HepG2 (cell line): ENCODE results near the gene AP3B1. TPM values are rescaled to one million over a fixed set of nuclear protein-coding genes. Genes with fewer than 3 reads are reported as not detected.

ENCODE experiments used
- DMTF1 ChIP-seq: sonication (generic); formaldehyde crosslinking; IDR thresholded peaks from 2 replicates; pipeline ENCODE4 v1.4.0; 2020; ENCODE audit warnings: mild to moderate bottlenecking, missing genetic modification reagents
- HNRNPH1 ChIP-seq: fragments of 200-400 bp; formaldehyde crosslinking; optimal IDR thresholded peaks from 2 replicates; pipeline ENCODE3; 2017; ENCODE audit warnings: mild to moderate bottlenecking, low read depth, low read length
- HOXA5 ChIP-seq: sonication (generic); formaldehyde crosslinking; IDR thresholded peaks from 2 replicates; pipeline ENCODE4 v1.4.0; 2020; ENCODE audit warnings: missing genetic modification reagents
- MED8 ChIP-seq: sonication (generic); formaldehyde crosslinking; IDR thresholded peaks from 2 replicates; pipeline ENCODE4 v1.8.1; 2023; ENCODE audit warnings: mild to moderate bottlenecking, missing genetic modification reagents; ENCODE audit not compliant: insufficient replicate concordance
- NPAS2 ChIP-seq: sonication (generic); formaldehyde crosslinking; IDR thresholded peaks from 2 replicates; pipeline ENCODE4 v1.8.0; 2022; ENCODE audit warnings: mild to moderate bottlenecking, missing genetic modification reagents, borderline replicate concordance
- RAD21 ChIP-seq: fragments of 450-650 bp; formaldehyde crosslinking; IDR thresholded peaks from 2 replicates; pipeline ENCODE4 v1.5.0; 2020; ENCODE audit warnings: mild to moderate bottlenecking
- SMAD1 ChIP-seq: sonication (generic); formaldehyde crosslinking; IDR thresholded peaks from 2 replicates; pipeline ENCODE4 v1.4.0; 2020; ENCODE audit warnings: missing genetic modification reagents, low read depth, mild to moderate bottlenecking, borderline replicate concordance
- YEATS2 ChIP-seq: sonication (generic); formaldehyde crosslinking; IDR thresholded peaks from 2 replicates; pipeline ENCODE4 v1.4.0; 2020; ENCODE audit warnings: missing genetic modification reagents, borderline replicate concordance
- ZNF136 ChIP-seq: sonication (generic); formaldehyde crosslinking; IDR thresholded peaks from 2 replicates; pipeline ENCODE4 v1.8.1; 2022; ENCODE audit warnings: low read depth, mild to moderate bottlenecking, moderate library complexity, missing genetic modification reagents
- ZNF615 ChIP-seq: sonication (generic); formaldehyde crosslinking; IDR thresholded peaks from 2 replicates; pipeline ENCODE4 v1.5.0; 2020; ENCODE audit warnings: mild to moderate bottlenecking, missing genetic modification reagents, borderline replicate concordance
- ZNF777 ChIP-seq: sonication (generic); formaldehyde crosslinking; IDR thresholded peaks from 2 replicates; pipeline ENCODE4 v1.4.0; 2020; ENCODE audit warnings: missing genetic modification reagents
- ZNF839 ChIP-seq: sonication (generic); formaldehyde crosslinking; IDR thresholded peaks from 2 replicates; pipeline ENCODE4 v1.4.0; 2020; ENCODE audit warnings: missing genetic modification reagents, mild to moderate bottlenecking, borderline replicate concordance
- polyA plus RNA-seq, 8 experiments: library from polyadenylated mRNA; depleted of rRNA in 3 of 8; stranded (reverse) in 7 of 8; unstranded in 1 of 8; fragments of >200 nt; fragmentation: Illumina TruSeq in 4 of 8; extraction: Trizol in 4 of 8; gene quantifications; 2 replicates each; pipeline versions ENCODE4 v1.2.1 to v1.2.3, GENCODE V29; 2011 to 2016; ENCODE audit warnings: low read depth in 4 of 8, missing spikeins in 1 of 8, mixed read lengths in 1 of 8; ENCODE audit not compliant: insufficient read depth in 1 of 8
- total RNA-seq, 5 experiments: library from RNA; depleted of rRNA; stranded (reverse); fragments of >200 nt; fragmentation: Illumina TruSeq; extraction: Trizol; gene quantifications; 2 replicates each; pipeline ENCODE4 v1.2.3, GENCODE V29; 2016; ENCODE audit warnings: low read depth in 1 of 5
- TF ChIP-seq, protein P1 (sequence below): sonication (generic); formaldehyde crosslinking; IDR thresholded peaks from 2 replicates; pipeline ENCODE4 v1.4.0; 2020; ENCODE audit warnings: missing genetic modification reagents
- TF ChIP-seq, protein P2 (sequence below): sonication (generic); formaldehyde crosslinking; IDR thresholded peaks from 2 replicates; pipeline ENCODE4 v1.9.0; 2021; ENCODE audit warnings: mild to moderate bottlenecking, missing genetic modification reagents

The AP3B1 gene
- total and polyA plus RNA-seq, 2 of the 13 experiments (the other 11 are each of a cell fraction or from before 2014, with no cell fraction given): 37.7 to 51.2 TPM

DNA sequence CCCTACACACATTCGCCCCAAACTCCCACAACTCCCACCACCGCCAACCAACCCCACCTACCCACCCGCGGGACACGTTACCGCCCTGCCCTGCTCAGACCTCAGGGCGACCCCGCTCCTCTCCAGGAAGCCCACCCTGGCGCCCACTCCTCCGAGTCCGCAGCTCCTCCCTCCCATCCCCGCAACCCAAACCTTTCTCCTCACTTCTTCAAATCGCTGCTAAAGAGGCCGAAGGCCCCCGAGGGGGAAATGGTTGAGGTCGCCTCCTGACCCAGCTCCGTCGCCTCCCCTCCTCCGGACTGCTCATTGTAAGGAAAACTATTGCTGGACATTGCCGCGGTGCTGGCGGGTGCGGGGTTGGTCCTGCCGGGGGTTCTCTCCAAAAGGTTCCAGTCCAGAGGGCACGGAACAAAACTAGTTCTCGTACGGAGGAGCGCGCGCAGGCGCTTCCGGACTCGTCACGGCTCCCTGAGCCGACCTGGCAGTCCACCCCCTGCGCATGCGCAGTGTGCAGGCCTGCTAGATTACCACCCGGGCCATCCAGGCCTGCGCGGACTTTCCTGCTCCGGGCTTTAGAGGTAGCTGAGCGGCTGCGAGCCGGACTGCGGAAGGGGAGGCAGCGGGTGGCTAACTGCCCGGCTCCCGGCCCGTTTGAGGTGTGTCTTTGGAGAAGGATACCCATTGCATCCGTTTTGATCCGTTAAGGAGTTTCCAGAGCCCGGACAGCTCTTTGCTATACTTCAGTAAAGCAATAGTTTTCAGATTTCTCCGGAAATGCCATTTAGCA lies at the start of gene AP3B1 (continued):
- TF ChIP-seq, protein P1, sequence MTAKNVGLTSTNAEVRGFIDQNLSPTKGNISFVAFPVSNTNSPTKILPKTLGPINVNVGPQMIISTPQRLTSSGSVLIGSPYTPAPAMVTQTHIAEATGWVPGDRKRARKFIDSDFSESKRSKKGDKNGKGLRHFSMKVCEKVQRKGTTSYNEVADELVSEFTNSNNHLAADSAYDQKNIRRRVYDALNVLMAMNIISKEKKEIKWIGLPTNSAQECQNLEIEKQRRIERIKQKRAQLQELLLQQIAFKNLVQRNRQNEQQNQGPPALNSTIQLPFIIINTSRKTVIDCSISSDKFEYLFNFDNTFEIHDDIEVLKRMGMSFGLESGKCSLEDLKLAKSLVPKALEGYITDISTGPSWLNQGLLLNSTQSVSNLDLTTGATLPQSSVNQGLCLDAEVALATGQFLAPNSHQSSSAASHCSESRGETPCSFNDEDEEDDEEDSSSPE (CRISPR knock-in tag): peak; percentile 57
- TF ChIP-seq SMAD1 (CRISPR knock-in tag) (peak; percentile 72; the same call in 1 of the 2 replicates), ZNF839 (CRISPR knock-in tag) (peak; percentile 61; the same call in 1 of the 2 replicates), HOXA5 (CRISPR knock-in tag) (peak; percentile 75; the same call in 1 of the 2 replicates), RAD21 (0 out of 2 replicates have a peak, but pooled peaks have one; percentile 33), YEATS2 (CRISPR knock-in tag) (peak; percentile 88; the same call in 1 of the 2 replicates), HNRNPH1 (no peak), DMTF1 (CRISPR knock-in tag) (no peak), ZNF136 (CRISPR knock-in tag) (no peak), ZNF777 (CRISPR knock-in tag) (peak; percentile 62), ZNF615 (peak; percentile 88; the same call in 1 of the 2 replicates), NPAS2 (CRISPR knock-in tag) (no peak), MED8 (CRISPR knock-in tag) (peak; percentile 52)
- TF ChIP-seq, protein P2, sequence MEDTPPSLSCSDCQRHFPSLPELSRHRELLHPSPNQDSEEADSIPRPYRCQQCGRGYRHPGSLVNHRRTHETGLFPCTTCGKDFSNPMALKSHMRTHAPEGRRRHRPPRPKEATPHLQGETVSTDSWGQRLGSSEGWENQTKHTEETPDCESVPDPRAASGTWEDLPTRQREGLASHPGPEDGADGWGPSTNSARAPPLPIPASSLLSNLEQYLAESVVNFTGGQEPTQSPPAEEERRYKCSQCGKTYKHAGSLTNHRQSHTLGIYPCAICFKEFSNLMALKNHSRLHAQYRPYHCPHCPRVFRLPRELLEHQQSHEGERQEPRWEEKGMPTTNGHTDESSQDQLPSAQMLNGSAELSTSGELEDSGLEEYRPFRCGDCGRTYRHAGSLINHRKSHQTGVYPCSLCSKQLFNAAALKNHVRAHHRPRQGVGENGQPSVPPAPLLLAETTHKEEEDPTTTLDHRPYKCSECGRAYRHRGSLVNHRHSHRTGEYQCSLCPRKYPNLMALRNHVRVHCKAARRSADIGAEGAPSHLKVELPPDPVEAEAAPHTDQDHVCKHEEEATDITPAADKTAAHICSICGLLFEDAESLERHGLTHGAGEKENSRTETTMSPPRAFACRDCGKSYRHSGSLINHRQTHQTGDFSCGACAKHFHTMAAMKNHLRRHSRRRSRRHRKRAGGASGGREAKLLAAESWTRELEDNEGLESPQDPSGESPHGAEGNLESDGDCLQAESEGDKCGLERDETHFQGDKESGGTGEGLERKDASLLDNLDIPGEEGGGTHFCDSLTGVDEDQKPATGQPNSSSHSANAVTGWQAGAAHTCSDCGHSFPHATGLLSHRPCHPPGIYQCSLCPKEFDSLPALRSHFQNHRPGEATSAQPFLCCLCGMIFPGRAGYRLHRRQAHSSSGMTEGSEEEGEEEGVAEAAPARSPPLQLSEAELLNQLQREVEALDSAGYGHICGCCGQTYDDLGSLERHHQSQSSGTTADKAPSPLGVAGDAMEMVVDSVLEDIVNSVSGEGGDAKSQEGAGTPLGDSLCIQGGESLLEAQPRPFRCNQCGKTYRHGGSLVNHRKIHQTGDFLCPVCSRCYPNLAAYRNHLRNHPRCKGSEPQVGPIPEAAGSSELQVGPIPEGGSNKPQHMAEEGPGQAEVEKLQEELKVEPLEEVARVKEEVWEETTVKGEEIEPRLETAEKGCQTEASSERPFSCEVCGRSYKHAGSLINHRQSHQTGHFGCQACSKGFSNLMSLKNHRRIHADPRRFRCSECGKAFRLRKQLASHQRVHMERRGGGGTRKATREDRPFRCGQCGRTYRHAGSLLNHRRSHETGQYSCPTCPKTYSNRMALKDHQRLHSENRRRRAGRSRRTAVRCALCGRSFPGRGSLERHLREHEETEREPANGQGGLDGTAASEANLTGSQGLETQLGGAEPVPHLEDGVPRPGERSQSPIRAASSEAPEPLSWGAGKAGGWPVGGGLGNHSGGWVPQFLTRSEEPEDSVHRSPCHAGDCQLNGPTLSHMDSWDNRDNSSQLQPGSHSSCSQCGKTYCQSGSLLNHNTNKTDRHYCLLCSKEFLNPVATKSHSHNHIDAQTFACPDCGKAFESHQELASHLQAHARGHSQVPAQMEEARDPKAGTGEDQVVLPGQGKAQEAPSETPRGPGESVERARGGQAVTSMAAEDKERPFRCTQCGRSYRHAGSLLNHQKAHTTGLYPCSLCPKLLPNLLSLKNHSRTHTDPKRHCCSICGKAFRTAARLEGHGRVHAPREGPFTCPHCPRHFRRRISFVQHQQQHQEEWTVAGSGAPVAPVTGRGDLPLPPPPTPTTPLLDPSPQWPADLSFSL (CRISPR knock-in tag): no peak
